ENCODE measurements around the gene TMEM151A. TPM values are rescaled to one million over a fixed set of nuclear protein-coding genes. Genes with fewer than 3 reads are reported as not detected.
"Not testable (repeated sequence)": the region's sequence is repeated elsewhere in the genome, so short reads cannot be mapped to it uniquely, and the experiment has no call there.

The TMEM151A gene
- total RNA-seq, 1 experiment from 2014 or later: 1.5 TPM

- BruUV-seq (replicated peaks): no TSS peak
- no peaks in the 10 kb centered on the region for H3K9me3 ChIP-seq (ENCODE audit: low read depth, low read length, poor library complexity, severe bottlenecking)
- CTCF ChIA-PET: no interaction called here
- no peak overlapping the region for H3K27ac ChIP-seq (ENCODE audit: low read depth, low read length, poor library complexity, severe bottlenecking)
- POLR2A ChIA-PET (ENCODE audit: low non-redundant PET): no interaction called here
- no peaks in the 10 kb centered on the region for H3K36me3 ChIP-seq (ENCODE audit: insufficient read depth, low read length, poor library complexity, severe bottlenecking)
- peaks cover 32% of the 10 kb centered on the region for H3K4me1 ChIP-seq (ENCODE audit: insufficient read depth, low read length, poor library complexity, severe bottlenecking)
- DNase-seq (ENCODE audit: low spot score): no peak
- TF ChIP-seq EZH2 (IDR thresholded peaks at IDR 0.05; ENCODE audit: borderline replicate concordance, low read depth, low read length, poor library complexity, severe bottlenecking) (no peak), CTCF (conservative IDR thresholded peaks at IDR 0.05; ENCODE audit: low read depth, low read length) (no peak)
- H3K27me3 ChIP-seq (replicated peaks; ENCODE audit: insufficient read depth, low read depth, low read length, poor library complexity): no peaks in the 10 kb centered on the region
- H3K4me3 ChIP-seq (ENCODE audit: low read depth, low read length, poor library complexity, severe bottlenecking): no peak overlapping the region
- intact Hi-C loops (cut with micrococcal nuclease; ENCODE audit: unreplicated experiment): loop anchor here (5.0 kb wide), 1 partner anchor 77 kb away; no protein-coding TSS in a partner anchor
Measured at GRCh38 chr11:66310324-66310723, 18.6 kb downstream of the TMEM151A start.

GRCh38 chr11:66310803-66311440, 19.2 kb downstream of the TMEM151A start:
- POLR2A ChIA-PET (ENCODE audit: low non-redundant PET); H3K4me3 ChIP-seq (ENCODE audit: low read depth, low read length, poor library complexity, severe bottlenecking); H3K9me3 ChIP-seq (ENCODE audit: low read depth, low read length, poor library complexity, severe bottlenecking); BruUV-seq (replicated peaks); H3K27me3 ChIP-seq (replicated peaks; ENCODE audit: insufficient read depth, low read depth, low read length, poor library complexity); DNase-seq (ENCODE audit: low spot score); H3K27ac ChIP-seq (ENCODE audit: low read depth, low read length, poor library complexity, severe bottlenecking); H3K36me3 ChIP-seq (ENCODE audit: insufficient read depth, low read length, poor library complexity, severe bottlenecking): not testable (repeated sequence)
- CTCF ChIA-PET: interaction anchor here (0.6 to 2.6 kb wide), 9 partner anchors 11 to 78 kb away, joined by 3 to 17 read pairs (median 5); partner anchors contain the start of gene YIF1A
- intact Hi-C loops (cut with micrococcal nuclease; ENCODE audit: unreplicated experiment): loop anchor here (5.0 kb wide), 1 partner anchor 76 kb away; no protein-coding TSS in a partner anchor
- peaks cover 38% of the 10 kb centered on the region for H3K4me1 ChIP-seq (ENCODE audit: insufficient read depth, low read length, poor library complexity, severe bottlenecking)

- BruUV-seq (replicated peaks): no TSS peak
- ChIA-PET CTCF (interaction anchor here (0.6 to 2.6 kb wide), 9 partner anchors 10 to 77 kb away, joined by 3 to 17 read pairs (median 5); partner anchors contain the start of gene YIF1A), POLR2A (ENCODE audit: low non-redundant PET) (no interaction called here)
- H3K36me3 ChIP-seq (ENCODE audit: insufficient read depth, low read length, poor library complexity, severe bottlenecking): no peaks in the 10 kb centered on the region
- H3K4me3 ChIP-seq (ENCODE audit: low read depth, low read length, poor library complexity, severe bottlenecking): peak overlapping the region; percentile 55
- H3K27me3 ChIP-seq (replicated peaks; ENCODE audit: insufficient read depth, low read depth, low read length, poor library complexity): no peaks in the 10 kb centered on the region
- DNase-seq (ENCODE audit: low spot score): no peak
- intact Hi-C loops (cut with micrococcal nuclease; ENCODE audit: unreplicated experiment): loop anchor here (5.0 kb wide), 1 partner anchor 76 kb away; no protein-coding TSS in a partner anchor
- no peaks in the 10 kb centered on the region for H3K9me3 ChIP-seq (ENCODE audit: low read depth, low read length, poor library complexity, severe bottlenecking)
- H3K27ac ChIP-seq (ENCODE audit: low read depth, low read length, poor library complexity, severe bottlenecking): peak overlapping the region; percentile 90
- H3K4me1 ChIP-seq (ENCODE audit: insufficient read depth, low read length, poor library complexity, severe bottlenecking): peaks cover 44% of the 10 kb centered on the region
- TF ChIP-seq EZH2 (IDR thresholded peaks at IDR 0.05; ENCODE audit: borderline replicate concordance, low read depth, low read length, poor library complexity, severe bottlenecking): no peak
- no peak for TF ChIP-seq CTCF (conservative IDR thresholded peaks at IDR 0.05; ENCODE audit: low read depth, low read length)
Measured at GRCh38 chr11:66311470-66311964, 19.8 kb downstream of the TMEM151A start.

Measured in A673 (cell line).